22Rv1 (cell line): ENCODE measurements around the gene PARD3B.

Experiments
- ZFX ChIP-seq: fragments of 450-650 bp; IDR thresholded peaks from 2 replicates; pipeline ENCODE4 v1.6.1; 2017; ENCODE audit warnings: antibody characterized with exemption, borderline replicate concordance
- TF ChIP-seq, protein P1 (sequence below): fragments of 450-650 bp; IDR thresholded peaks from 2 replicates; pipeline ENCODE4 v1.5.1; 2017; ENCODE audit warnings: mild to moderate bottlenecking

DNA sequence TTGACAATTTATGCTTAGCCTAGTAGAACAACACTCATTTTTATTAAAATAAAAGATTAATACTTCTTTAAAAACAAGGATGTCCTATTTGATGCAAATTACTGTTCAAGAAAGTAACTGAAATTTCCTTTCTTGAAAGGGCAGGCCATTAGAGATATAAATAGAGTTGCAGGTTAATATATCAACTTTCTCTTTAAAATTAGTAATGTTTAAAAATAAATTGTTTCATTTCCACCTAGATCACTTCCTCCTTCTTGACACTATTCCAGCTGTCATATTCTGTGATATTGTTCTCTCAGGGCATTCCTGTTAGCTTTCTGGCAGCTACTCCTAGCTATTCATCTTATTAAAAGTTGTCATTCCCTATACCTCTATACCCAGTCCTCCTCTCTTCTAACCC, 779.1 kb downstream of the PARD3B start:
- TF ChIP-seq, protein P1, sequence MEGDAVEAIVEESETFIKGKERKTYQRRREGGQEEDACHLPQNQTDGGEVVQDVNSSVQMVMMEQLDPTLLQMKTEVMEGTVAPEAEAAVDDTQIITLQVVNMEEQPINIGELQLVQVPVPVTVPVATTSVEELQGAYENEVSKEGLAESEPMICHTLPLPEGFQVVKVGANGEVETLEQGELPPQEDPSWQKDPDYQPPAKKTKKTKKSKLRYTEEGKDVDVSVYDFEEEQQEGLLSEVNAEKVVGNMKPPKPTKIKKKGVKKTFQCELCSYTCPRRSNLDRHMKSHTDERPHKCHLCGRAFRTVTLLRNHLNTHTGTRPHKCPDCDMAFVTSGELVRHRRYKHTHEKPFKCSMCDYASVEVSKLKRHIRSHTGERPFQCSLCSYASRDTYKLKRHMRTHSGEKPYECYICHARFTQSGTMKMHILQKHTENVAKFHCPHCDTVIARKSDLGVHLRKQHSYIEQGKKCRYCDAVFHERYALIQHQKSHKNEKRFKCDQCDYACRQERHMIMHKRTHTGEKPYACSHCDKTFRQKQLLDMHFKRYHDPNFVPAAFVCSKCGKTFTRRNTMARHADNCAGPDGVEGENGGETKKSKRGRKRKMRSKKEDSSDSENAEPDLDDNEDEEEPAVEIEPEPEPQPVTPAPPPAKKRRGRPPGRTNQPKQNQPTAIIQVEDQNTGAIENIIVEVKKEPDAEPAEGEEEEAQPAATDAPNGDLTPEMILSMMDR, result no peak
- no peak for TF ChIP-seq ZFX
